Stimulated activated naive CD4-positive, alpha-beta T cell (primary cell): ENCODE results near the gene ZDHHC7.
"Not testable (repeated sequence)": the region's sequence is repeated elsewhere in the genome, so short reads cannot be mapped to it uniquely, and the experiment has no call there.

Source experiments
- DNase-seq, 6 experiments: peaks; one replicate each; lab custom pipeline; 2025; lab: John Stamatoyannopoulos, UW

ZDHHC7 gene

GRCh38 chr16:84938616-84939015 lies 72.7 kb downstream of the ZDHHC7 start:
- not testable (repeated sequence) for DNase-seq

- no peak for DNase-seq
Observed at GRCh38 chr16:84937196-84938005, 73.9 kb downstream of the ZDHHC7 start.

GRCh38 chr16:84933774-84934631 lies 77.3 kb downstream of the ZDHHC7 start:
- DNase-seq = no peak

GRCh38 chr16:84932681-84933080 lies 78.7 kb downstream of the ZDHHC7 start:
- no peak for DNase-seq

- no peak for DNase-seq
Observed at GRCh38 chr16:84931506-84931905, 79.8 kb downstream of the ZDHHC7 start.

GRCh38 chr16:84931107-84931494 lies 80.2 kb downstream of the ZDHHC7 start:
- DNase-seq = no peak

GRCh38 chr16:84930298-84931106 lies 80.8 kb downstream of the ZDHHC7 start:
- no peak for DNase-seq

GRCh38 chr16:84929421-84930297 lies 81.7 kb downstream of the ZDHHC7 start:
- no peak for DNase-seq

- DNase-seq = no peak
Observed at GRCh38 chr16:84928679-84929420, 82.5 kb downstream of the ZDHHC7 start.

- no peak for DNase-seq
Observed at GRCh38 chr16:84927621-84928591, 83.4 kb downstream of the ZDHHC7 start.

GRCh38 chr16:84926462-84926861 lies 84.9 kb downstream of the ZDHHC7 start:
- no peak for DNase-seq

- DNase-seq = no peak
Observed at GRCh38 chr16:84925773-84926372, 85.5 kb downstream of the ZDHHC7 start.

- peak in 5 of 6 experiments; percentile 47 to 65 (median 52) for DNase-seq
Observed at GRCh38 chr16:84925092-84925772, 86.1 kb downstream of the ZDHHC7 start.

- DNase-seq = no peak
Observed at GRCh38 chr16:84924331-84925091, 86.8 kb downstream of the ZDHHC7 start.
